H9 (cell line): ENCODE data around the gene TBX15. TPM values are rescaled to one million over a fixed set of nuclear protein-coding genes. Genes with fewer than 3 reads are reported as not detected.

Experiments
- DNase-seq: peaks from one replicate; pipeline ENCODE4 v3.0.0-alpha.2; 2017
- H2AFZ ChIP-seq: one replicate; pipeline ENCODE4 v1.6.1; 2013; ENCODE audit warnings: mild to moderate bottlenecking, low read length, control low read depth, moderate library complexity
- H2AK5ac ChIP-seq: 2 replicates; pipeline ENCODE4 v1.6.1; 2013; ENCODE audit warnings: low read length, control low read depth, mixed read lengths; ENCODE audit not compliant: insufficient read length
- H2BK120ac ChIP-seq: one replicate; pipeline ENCODE4 v1.6.1; 2013; ENCODE audit warnings: low read depth, mild to moderate bottlenecking, low read length, control low read depth, inconsistent platforms; ENCODE audit not compliant: poor library complexity, severe bottlenecking
- H2BK12ac ChIP-seq: 2 replicates; pipeline ENCODE4 v1.6.1; 2013; ENCODE audit warnings: low read length, control low read depth, mixed read lengths, low read depth; ENCODE audit not compliant: insufficient read length
- H2BK15ac ChIP-seq: 2 replicates; pipeline ENCODE4 v1.6.1; 2013; ENCODE audit warnings: low read depth, low read length, control low read depth
- H2BK20ac ChIP-seq: one replicate; pipeline ENCODE4 v1.6.1; 2013; ENCODE audit warnings: low read depth, mild to moderate bottlenecking, low read length, control low read depth, inconsistent platforms; ENCODE audit not compliant: poor library complexity, severe bottlenecking
- H2BK5ac ChIP-seq: 2 replicates; pipeline ENCODE4 v1.6.1; 2013; ENCODE audit warnings: low read length, control low read depth, mixed read lengths; ENCODE audit not compliant: insufficient read length
- H3K14ac ChIP-seq: 2 replicates; pipeline ENCODE4 v1.6.1; 2013; ENCODE audit warnings: low read length, control low read depth; ENCODE audit not compliant: insufficient read depth
- H3K18ac ChIP-seq: 2 replicates; pipeline ENCODE4 v1.6.1; 2013; ENCODE audit warnings: low read depth, mild to moderate bottlenecking, mixed read lengths, low read length, control low read depth; ENCODE audit not compliant: insufficient read length
- H3K23ac ChIP-seq: 2 replicates; pipeline ENCODE4 v1.6.1; 2013; ENCODE audit warnings: low read length, control low read depth, mixed read lengths, low read depth; ENCODE audit not compliant: insufficient read length
- H3K23me2 ChIP-seq: 2 replicates; pipeline ENCODE4 v1.6.1; 2013; ENCODE audit warnings: low read depth, mild to moderate bottlenecking, mixed read lengths, low read length, control low read depth; ENCODE audit not compliant: insufficient read length, poor library complexity, severe bottlenecking
- H3K27ac ChIP-seq: 2 replicates; pipeline ENCODE4 v1.5.1; 2013; ENCODE audit warnings: low read length, control low read depth, mixed read lengths, low read depth; ENCODE audit not compliant: insufficient read length
- H3K27me3 ChIP-seq: 2 replicates; pipeline ENCODE4 v1.6.1; 2013; ENCODE audit warnings: low read length, control low read depth, inconsistent platforms; ENCODE audit not compliant: insufficient read depth
- H3K4ac ChIP-seq: 2 replicates; pipeline ENCODE4 v1.6.1; 2013; ENCODE audit warnings: low read depth, mild to moderate bottlenecking, control low read depth, inconsistent platforms, low read length, moderate library complexity
- H3K4me1 ChIP-seq: 2 replicates; pipeline ENCODE4 v1.6.1; 2013; ENCODE audit warnings: low read length, control low read depth, inconsistent platforms; ENCODE audit not compliant: insufficient read depth
- H3K4me2 ChIP-seq: 2 replicates; pipeline ENCODE4 v1.6.1; 2013; ENCODE audit warnings: low read length, control low read depth, mixed read lengths; ENCODE audit not compliant: insufficient read length, insufficient read depth
- H3K56ac ChIP-seq: 2 replicates; pipeline ENCODE4 v1.6.1; 2013; ENCODE audit warnings: low read depth, mild to moderate bottlenecking, mixed read lengths, low read length, control low read depth; ENCODE audit not compliant: insufficient read length
- H3K79me1 ChIP-seq: 2 replicates; pipeline ENCODE4 v1.6.1; 2013; ENCODE audit warnings: low read depth, mild to moderate bottlenecking, moderate library complexity, low read length, control low read depth, inconsistent platforms; ENCODE audit not compliant: insufficient read depth, poor library complexity, severe bottlenecking
- H3K79me2 ChIP-seq: 2 replicates; pipeline ENCODE4 v1.6.1; 2013; ENCODE audit warnings: low read length, control low read depth, inconsistent platforms; ENCODE audit not compliant: insufficient read depth
- H3K9ac ChIP-seq: 2 replicates; pipeline ENCODE4 v1.6.1; 2013; ENCODE audit warnings: low read length, control low read depth, mixed read lengths; ENCODE audit not compliant: insufficient read length; ENCODE audit errors: extremely low read depth
- H3K9me3 ChIP-seq: one replicate; pipeline ENCODE4 v1.6.1; 2013; ENCODE audit warnings: low read depth, low read length, inconsistent platforms; ENCODE audit not compliant: control insufficient read depth
- H3T11ph ChIP-seq: one replicate; pipeline ENCODE4 v1.6.1; 2013; ENCODE audit warnings: mild to moderate bottlenecking, low read length, control low read depth, inconsistent platforms
- H4K20me1 ChIP-seq: one replicate; pipeline ENCODE4 v1.6.1; 2013; ENCODE audit not compliant: control insufficient read depth, insufficient read length, insufficient read depth
- H4K5ac ChIP-seq: 2 replicates; pipeline ENCODE4 v1.6.1; 2013; ENCODE audit warnings: low read depth, mild to moderate bottlenecking, mixed read lengths, low read length, control low read depth; ENCODE audit not compliant: insufficient read length
- H4K8ac ChIP-seq: replicated peaks from 2 replicates; pipeline ENCODE4 v1.6.1; 2013; ENCODE audit warnings: low read length, control low read depth, mixed read lengths, low read depth; ENCODE audit not compliant: insufficient read length
- H4K91ac ChIP-seq: 2 replicates; pipeline ENCODE4 v1.6.1; 2013; ENCODE audit warnings: low read depth, mild to moderate bottlenecking, moderate library complexity, mixed read lengths, low read length, control low read depth; ENCODE audit not compliant: insufficient read length
- H3K27ac Mint-ChIP-seq, 3 experiments: 2 replicates in 2 of 3; 3 replicates in 1 of 3; pipeline ENCODE4 v1.8.0; 2020 to 2021; ENCODE audit warnings: mixed read lengths in 3 of 3, mild to moderate bottlenecking in 1 of 3, moderate library complexity in 1 of 3
- H3K27me3 Mint-ChIP-seq: 2 replicates; pipeline ENCODE4 v1.8.0; 2021; ENCODE audit warnings: low read depth, mild to moderate bottlenecking, moderate library complexity, mixed read lengths
- H3K36me3 Mint-ChIP-seq, 3 experiments: 2 replicates in 2 of 3; 3 replicates in 1 of 3; pipeline ENCODE4 v1.8.0; 2020 to 2021; ENCODE audit warnings: low read depth in 3 of 3, mixed read lengths in 3 of 3; ENCODE audit not compliant: insufficient read depth in 1 of 3
- H3K4me1 Mint-ChIP-seq, 2 experiments: 2 replicates each; pipeline ENCODE4 v1.8.0; 2020; ENCODE audit warnings: mixed read lengths in 2 of 2
- H3K4me3 Mint-ChIP-seq, 2 experiments: 2 replicates in 1 of 2; 3 replicates in 1 of 2; pipeline ENCODE4 v1.8.0; 2020 to 2021; ENCODE audit warnings: mild to moderate bottlenecking in 2 of 2, mixed read lengths in 2 of 2, moderate library complexity in 1 of 2
- H3K9me3 Mint-ChIP-seq, 2 experiments: 2 replicates in 1 of 2; 3 replicates in 1 of 2; pipeline ENCODE4 v1.8.0; 2020; ENCODE audit warnings: mild to moderate bottlenecking in 2 of 2, mixed read lengths in 2 of 2, moderate library complexity in 1 of 2
- CTCF ChIP-seq: fragments of 200-600 bp; sonication (generic); conservative IDR thresholded peaks from 3 replicates; pipeline ENCODE4 v1.8.0; 2021; ENCODE audit warnings: antibody characterized with exemption, mild to moderate bottlenecking
- WGBS: extraction: QIAGEN DNeasy Blood & Tissue Kit; methylation state at CpG from one replicate; pipeline ENCODE4 v1.1.7; 2013; ENCODE audit warnings: missing lambda C conversion rate, low lambda C conversion rate, mixed read lengths; ENCODE audit not compliant: insufficient read length; ENCODE audit errors: extremely low coverage; 5-methylcytosine and 5-hydroxymethylcytosine counted together
- total RNA-seq: library from RNA; stranded (reverse); gene quantifications from 2 replicates; pipeline ENCODE4 v1.2.1, GENCODE V29; 2021

Gene TBX15
- total RNA-seq, 1 experiment from 2014 or later: 0.07 TPM

GRCh38 chr1:118973032-118973431, 15.1 kb downstream of the TBX15 start:
- Histone ChIP-seq H3K14ac (no peak overlapping the region), H3K23ac (no peak overlapping the region), H2BK120ac (no peak overlapping the region), H2BK5ac (no peak overlapping the region), H3K56ac (no peak overlapping the region), H3K79me2 (no peaks in the 10 kb centered on the region), H3K18ac (no peak overlapping the region), H3K9ac (no peak overlapping the region), H4K5ac (no peak overlapping the region), H3K27me3 (peaks cover 17% of the 10 kb centered on the region; the same call in 1 of the 2 replicates), H2BK20ac (no peak overlapping the region), H3K79me1 (no peaks in the 10 kb centered on the region), H3K4ac (no peak overlapping the region), H3K9me3 (no peaks in the 10 kb centered on the region), H3K4me2 (no peak overlapping the region), H3T11ph (no peak overlapping the region), H3K23me2 (no peaks in the 10 kb centered on the region), H4K8ac (no peak overlapping the region), H4K91ac (no peak overlapping the region), H2BK12ac (no peak overlapping the region), H2AK5ac (no peak overlapping the region), H4K20me1 (no peaks in the 10 kb centered on the region), H3K4me1 (no peaks in the 10 kb centered on the region), H2BK15ac (no peak overlapping the region), H2AFZ (no peak overlapping the region), H3K27ac (no peak overlapping the region)
- peaks cover 91% of the 10 kb centered on the region for H3K27me3 Mint-ChIP-seq
- H3K4me3 Mint-ChIP-seq: no peak overlapping the region
- TF ChIP-seq CTCF: no peak
- WGBS: no CpG with 5 or more reads among the region's 1 CpG
- no peaks in the 10 kb centered on the region; a peak in 1 of 5 replicates for H3K9me3 Mint-ChIP-seq
- no peaks in the 10 kb centered on the region for H3K4me1 Mint-ChIP-seq
- no peaks in the 10 kb centered on the region for H3K36me3 Mint-ChIP-seq
- DNase-seq: no peak
- H3K27ac Mint-ChIP-seq: no peak overlapping the region
